Measurements from ENCODE around the gene RPH3AL.

DNA sequence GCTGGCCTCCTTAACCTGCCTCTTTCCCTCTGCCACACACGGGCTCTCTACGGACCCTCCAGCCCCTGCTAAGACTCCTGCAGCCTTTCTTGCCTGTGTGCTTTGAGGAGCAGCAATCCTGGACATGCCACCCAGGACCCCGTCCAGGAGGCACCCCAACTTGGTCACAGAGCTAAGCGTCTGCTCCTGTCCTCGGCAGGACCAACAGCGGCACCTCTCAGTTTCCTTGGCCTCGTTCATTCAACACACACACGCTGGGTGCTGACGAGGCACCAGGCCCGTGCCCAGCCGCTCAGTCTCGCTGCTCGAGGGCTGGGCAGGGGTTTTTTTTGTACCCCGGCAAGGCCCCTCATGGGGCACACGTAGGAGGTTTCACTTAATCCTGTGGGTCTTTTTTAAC, 15.2 kb downstream of the RPH3AL start:
- TF ChIP-seq CTCF (IDR thresholded peaks at IDR 0.05) (no peak), POLR2A (IDR thresholded peaks at IDR 0.05) (no peak)

All from right lobe of liver (tissue), 4 donors.